Activated T-helper 9 cell treated with anti-CD3 and anti-CD28 coated beads, Interleukin-2, amount 50 U/mL, for 16 hours (primary cell): ENCODE measurements around the gene SPIB.
"Not testable (repeated sequence)": the region's sequence is repeated elsewhere in the genome, so short reads cannot be mapped to it uniquely, and the experiment has no call there.

Experiments
- DNase-seq: peaks from one replicate; pipeline ENCODE4 v3.0.0-alpha.2; 2020; ENCODE audit warnings: low read depth

The SPIB gene

DNA sequence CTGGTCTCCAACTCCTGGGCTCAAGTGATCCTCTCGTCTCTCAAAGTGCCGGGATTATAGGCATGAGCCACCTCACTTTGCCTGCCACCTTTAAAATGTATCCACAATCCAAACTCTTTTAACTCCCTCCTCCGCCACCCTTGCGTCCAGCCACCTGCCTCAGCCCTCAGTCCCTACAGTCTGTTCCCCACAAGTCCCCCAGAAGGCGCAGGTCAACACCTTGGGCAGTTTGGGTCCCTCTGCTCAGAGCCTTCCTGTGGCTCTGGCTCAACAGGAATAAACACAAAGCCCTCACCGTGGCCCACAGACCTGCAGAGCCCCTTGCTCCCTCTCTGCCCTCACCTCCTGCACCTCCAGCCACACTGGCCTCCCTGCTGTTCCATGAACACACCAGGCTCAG is 50.1 kb downstream of the SPIB start:
- no peak for DNase-seq

GRCh38 chr19:50473336-50473735 is 54.6 kb downstream of the SPIB start:
- DNase-seq = not testable (repeated sequence)

DNA sequence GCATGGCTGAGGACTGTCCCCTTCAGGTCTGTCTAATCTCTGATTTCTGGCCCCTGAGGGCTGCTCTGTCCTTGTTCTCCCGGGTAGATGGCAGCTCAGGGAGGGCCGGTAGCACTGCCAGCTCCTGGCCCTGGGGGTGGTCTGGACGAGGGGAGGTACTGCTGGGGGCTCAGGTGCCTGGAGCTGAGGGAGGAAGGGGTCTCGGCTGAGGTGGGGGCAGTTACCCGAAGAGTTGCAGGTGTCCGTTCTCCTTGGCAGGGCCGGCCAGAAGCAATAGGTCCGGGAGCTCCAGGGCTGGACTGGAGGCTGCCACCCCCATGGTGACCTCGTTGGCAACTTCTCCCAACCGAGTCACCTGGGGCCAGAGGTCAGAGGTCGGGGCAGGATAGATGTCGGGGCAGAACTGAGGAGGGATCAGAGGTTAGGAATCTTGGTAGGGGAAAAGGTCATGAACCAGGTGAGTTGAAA is 56.4 kb downstream of the SPIB start:
- no peak for DNase-seq

- DNase-seq = no peak
Observed at GRCh38 chr19:50475736-50476223, 57.0 kb downstream of the SPIB start.

DNA sequence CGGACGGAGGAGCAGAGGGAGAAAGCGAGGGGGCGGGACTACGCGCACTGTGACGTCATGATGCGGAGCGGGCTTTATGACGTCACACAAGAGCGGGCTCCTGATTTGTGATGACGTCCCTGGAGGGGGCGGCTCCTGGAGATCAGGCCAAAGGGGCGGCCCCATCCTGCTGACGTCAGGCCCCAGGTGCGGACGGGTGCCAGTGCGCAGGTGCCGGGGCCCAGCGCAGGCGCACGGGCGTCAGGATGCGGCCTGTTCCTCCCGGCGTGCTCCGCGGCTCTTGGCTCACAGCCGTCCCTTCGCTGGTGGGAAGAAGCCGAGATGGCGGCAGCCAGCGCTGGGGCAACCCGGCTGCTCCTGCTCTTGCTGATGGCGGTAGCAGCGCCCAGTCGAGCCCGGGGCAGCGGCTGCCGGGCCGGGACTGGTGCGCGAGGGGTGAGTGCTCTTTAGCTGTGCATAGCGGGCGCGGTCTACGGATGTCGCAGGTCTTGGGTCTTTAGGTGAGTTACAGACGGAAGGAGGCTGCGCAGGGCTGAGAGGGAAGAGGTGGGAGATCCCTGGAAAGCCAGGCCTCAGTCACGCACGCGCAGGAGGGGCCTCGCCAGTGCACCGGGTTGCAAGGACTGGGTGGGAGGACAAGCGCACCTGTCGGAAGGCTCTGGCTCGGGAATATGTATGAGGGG is 57.6 kb downstream of the SPIB start, which contains the start of the genes EMC10 and GARIN5A:
Gene EMC10, plus strand, starts transcription at position 284 of the 683 bp plus-strand sequence. Its CDS starts 38 bp downstream, at position 322.
Gene GARIN5A, minus strand, starts transcription at position 625 of the 683 bp plus-strand sequence. Its CDS starts 460 bp downstream, at position 165.
- DNase-seq = peak; percentile 87

GRCh38 chr19:50476907-50477238 is 58.1 kb downstream of the SPIB start:
- DNase-seq = no peak

- DNase-seq = no peak
Observed at GRCh38 chr19:50477751-50478515, 59.2 kb downstream of the SPIB start.

GRCh38 chr19:50478901-50479715 is 60.4 kb downstream of the SPIB start:
- no peak for DNase-seq

GRCh38 chr19:50479761-50480251 is 61.1 kb downstream of the SPIB start:
- DNase-seq = no peak

GRCh38 chr19:50480281-50481111 is 61.8 kb downstream of the SPIB start:
- no peak for DNase-seq
